Measurements from ENCODE around the gene STARD3. TPM values are rescaled to one million over a fixed set of nuclear protein-coding genes. Genes with fewer than 3 reads are reported as not detected.

STARD3 gene
- total RNA-seq, 6 experiments from 2014 or later = 24.3 to 49.8 (median 28.0) TPM

GRCh38 chr17:39598630-39599003 is 38.3 kb upstream of the STARD3 start:
- no peaks in the 10 kb centered on the region for H3K9me3 ChIP-seq
- TF ChIP-seq, protein P1, sequence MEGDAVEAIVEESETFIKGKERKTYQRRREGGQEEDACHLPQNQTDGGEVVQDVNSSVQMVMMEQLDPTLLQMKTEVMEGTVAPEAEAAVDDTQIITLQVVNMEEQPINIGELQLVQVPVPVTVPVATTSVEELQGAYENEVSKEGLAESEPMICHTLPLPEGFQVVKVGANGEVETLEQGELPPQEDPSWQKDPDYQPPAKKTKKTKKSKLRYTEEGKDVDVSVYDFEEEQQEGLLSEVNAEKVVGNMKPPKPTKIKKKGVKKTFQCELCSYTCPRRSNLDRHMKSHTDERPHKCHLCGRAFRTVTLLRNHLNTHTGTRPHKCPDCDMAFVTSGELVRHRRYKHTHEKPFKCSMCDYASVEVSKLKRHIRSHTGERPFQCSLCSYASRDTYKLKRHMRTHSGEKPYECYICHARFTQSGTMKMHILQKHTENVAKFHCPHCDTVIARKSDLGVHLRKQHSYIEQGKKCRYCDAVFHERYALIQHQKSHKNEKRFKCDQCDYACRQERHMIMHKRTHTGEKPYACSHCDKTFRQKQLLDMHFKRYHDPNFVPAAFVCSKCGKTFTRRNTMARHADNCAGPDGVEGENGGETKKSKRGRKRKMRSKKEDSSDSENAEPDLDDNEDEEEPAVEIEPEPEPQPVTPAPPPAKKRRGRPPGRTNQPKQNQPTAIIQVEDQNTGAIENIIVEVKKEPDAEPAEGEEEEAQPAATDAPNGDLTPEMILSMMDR (IDR thresholded peaks at IDR 0.05) = no peak
- no peak for TF ChIP-seq POLR2A (IDR thresholded peaks at IDR 0.05)
- peaks cover 0 to 21% of the 10 kb centered on the region in 2 donors for H3K27me3 ChIP-seq
- H3K4me3 ChIP-seq = no peak overlapping the region
- H3K36me3 ChIP-seq = no peaks in the 10 kb centered on the region
- 7% methylated on average over 12 of the region's 17 CpGs for WGBS (ENCODE audit: insufficient coverage, low coverage, low lambda C conversion rate, missing lambda C conversion rate)
- intact Hi-C loops (cut with DNase I) = no loop called here
- no peak for DNase-seq
- no peak for ATAC-seq
- no peak overlapping the region for H3K27ac ChIP-seq
- H3K4me1 ChIP-seq = peaks cover 0 to 9% (median 0%) of the 10 kb centered on the region in 4 donors

DNA sequence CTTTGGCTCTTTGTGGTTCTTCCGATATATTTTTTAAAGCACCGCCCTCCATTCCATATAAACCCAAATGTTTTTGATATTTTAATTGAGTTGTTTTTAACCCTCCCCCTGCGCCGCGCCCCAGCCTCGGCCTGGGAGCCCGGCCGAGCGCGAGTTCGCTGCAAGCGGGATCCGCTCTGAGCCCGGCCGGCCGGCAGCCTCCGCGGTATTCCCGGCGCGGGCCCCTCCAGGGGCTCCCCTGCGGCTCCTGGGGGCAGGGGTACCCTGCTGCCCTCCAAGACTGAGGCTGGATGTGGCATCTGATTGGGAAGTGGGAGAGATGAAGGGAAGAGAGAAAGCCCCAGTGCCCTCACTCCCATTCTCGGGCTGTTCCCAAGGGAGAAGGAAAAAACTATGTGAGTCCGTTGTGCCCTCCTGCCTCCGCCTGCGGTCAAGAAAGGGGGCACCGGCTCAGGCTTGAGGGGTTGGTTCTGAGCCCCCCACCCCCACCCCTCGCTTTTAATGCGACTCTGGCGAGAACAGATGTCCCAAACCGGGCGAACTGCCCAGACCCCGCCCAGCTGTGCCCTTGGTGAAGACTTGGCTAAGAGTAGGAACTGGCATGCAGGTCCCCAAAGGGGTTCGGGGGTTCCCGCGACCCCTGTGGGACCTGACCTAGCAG is 37.8 kb upstream of the STARD3 start:
- Histone ChIP-seq H3K9me3 (no peaks in the 10 kb centered on the region), H3K27me3 (peaks cover 0 to 23% of the 10 kb centered on the region in 2 donors), H3K27ac (no peak overlapping the region), H3K4me3 (no peak overlapping the region), H3K36me3 (no peaks in the 10 kb centered on the region), H3K4me1 (peaks cover 0 to 9% (median 0%) of the 10 kb centered on the region in 4 donors)
- ATAC-seq = no peak
- TF ChIP-seq, protein P1 (IDR thresholded peaks at IDR 0.05) = no peak
- TF ChIP-seq POLR2A (IDR thresholded peaks at IDR 0.05) = no peak
- intact Hi-C loops (cut with DNase I) = no loop called here
- no peak for DNase-seq
- 5% methylated on average over 28 of the region's 36 CpGs for WGBS (ENCODE audit: insufficient coverage, low coverage, low lambda C conversion rate, missing lambda C conversion rate)

DNA sequence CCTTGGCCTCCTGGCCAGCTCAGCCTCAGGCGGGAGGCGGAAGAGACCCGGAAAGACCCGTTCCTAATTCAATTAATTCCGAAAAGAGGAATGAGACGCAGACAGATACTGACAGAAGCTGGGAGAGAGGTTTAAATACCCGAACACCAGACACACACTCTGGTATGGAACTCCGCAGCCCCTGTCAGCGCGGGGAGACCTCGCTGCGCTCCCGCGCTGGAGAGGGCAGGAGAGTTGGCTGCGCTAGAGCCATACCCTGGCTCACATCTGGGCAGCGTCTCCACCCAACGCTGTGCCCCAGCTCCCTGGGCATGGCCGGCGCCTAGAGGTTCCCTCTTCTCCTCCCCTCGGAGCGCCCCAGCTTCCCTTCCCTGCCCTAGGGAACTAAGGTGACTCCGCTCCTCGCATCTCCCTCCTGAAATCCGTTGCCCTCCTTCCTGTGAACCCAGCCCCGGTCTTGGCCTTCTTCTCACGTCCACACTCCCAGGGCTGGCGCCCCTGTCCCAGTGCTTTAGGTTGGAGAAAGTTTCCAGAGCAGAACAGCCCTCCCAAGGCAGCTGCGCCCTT is 37.2 kb upstream of the STARD3 start:
- no peak overlapping the region for H3K4me3 ChIP-seq
- ATAC-seq = no peak
- no peak overlapping the region for H3K27ac ChIP-seq
- TF ChIP-seq, protein P1 (IDR thresholded peaks at IDR 0.05) = no peak
- TF ChIP-seq POLR2A (IDR thresholded peaks at IDR 0.05) = no peak
- H3K36me3 ChIP-seq = no peaks in the 10 kb centered on the region
- peaks cover 0 to 29% of the 10 kb centered on the region in 2 donors for H3K27me3 ChIP-seq
- intact Hi-C loops (cut with DNase I) = loop anchor here in 1 of 2 donors (10.0 kb wide), 1 partner anchor 55 kb away; no protein-coding TSS in a partner anchor
- 14% methylated on average over 23 of the region's 28 CpGs for WGBS (ENCODE audit: insufficient coverage, low coverage, low lambda C conversion rate, missing lambda C conversion rate)
- H3K4me1 ChIP-seq = peaks cover 0 to 9% (median 0%) of the 10 kb centered on the region in 4 donors
- no peaks in the 10 kb centered on the region for H3K9me3 ChIP-seq
- DNase-seq = no peak

DNA sequence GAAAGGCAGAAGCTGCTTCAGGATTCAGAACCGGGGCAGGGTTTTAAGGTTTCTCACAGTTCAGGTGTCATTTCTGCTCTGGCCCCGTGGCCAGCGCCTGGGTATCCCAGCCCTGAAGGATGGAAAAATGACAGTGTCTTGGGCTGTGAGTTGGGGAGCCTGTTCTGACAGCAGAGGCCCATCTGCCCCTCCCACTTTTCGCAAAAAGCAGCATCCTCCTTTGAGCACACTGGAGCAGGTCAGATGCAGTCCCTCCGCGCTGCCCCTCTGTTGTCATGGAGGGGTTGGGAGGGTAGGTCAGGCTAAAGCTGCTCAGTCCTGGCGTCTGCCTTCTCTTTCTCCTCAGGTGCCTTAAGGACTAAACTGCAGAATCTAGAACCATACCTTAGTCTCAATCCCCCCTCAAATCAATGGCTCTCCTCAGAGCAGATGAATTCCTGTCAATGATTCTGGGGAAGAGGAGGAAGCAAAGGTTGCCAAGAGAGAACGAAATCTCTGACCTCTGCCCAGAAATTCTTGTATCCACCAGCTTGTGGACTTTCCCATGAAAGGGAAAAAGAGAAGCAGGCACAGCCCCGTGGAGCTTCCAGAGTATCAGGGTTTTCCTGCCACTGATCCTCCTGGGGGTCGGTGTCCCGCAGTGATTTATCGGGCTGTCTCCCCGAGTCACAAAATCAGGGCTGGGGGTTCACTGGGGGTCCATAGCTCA is 36.5 kb upstream of the STARD3 start:
- Histone ChIP-seq H3K36me3 (no peaks in the 10 kb centered on the region), H3K4me1 (peaks cover 0 to 9% (median 0%) of the 10 kb centered on the region in 4 donors), H3K27me3 (peaks cover 2 to 36% of the 10 kb centered on the region in 2 donors), H3K27ac (no peak overlapping the region), H3K4me3 (no peak overlapping the region), H3K9me3 (no peaks in the 10 kb centered on the region)
- TF ChIP-seq, protein P1 (IDR thresholded peaks at IDR 0.05) = no peak
- no peak for TF ChIP-seq POLR2A (IDR thresholded peaks at IDR 0.05)
- no peak for ATAC-seq
- no peak for DNase-seq
- WGBS (ENCODE audit: insufficient coverage, low coverage, low lambda C conversion rate, missing lambda C conversion rate) = 2% methylated on average over 7 of the region's 13 CpGs
- intact Hi-C loops (cut with DNase I) = loop anchor here in 1 of 2 donors (10.0 kb wide), 1 partner anchor 56 kb away; no protein-coding TSS in a partner anchor

Measured in right lobe of liver (tissue), 6 donors.